Measurements from ENCODE around the gene BTBD8.
"Not testable (repeated sequence)": the region's sequence is repeated elsewhere in the genome, so short reads cannot be mapped to it uniquely, and the experiment has no call there.

BTBD8 gene

GRCh38 chr1:92080128-92080985, at the start of gene BTBD8:
TSS of gene BTBD8 (plus strand) at chr1:92080345. CDS start at chr1:92080572, 227 bp downstream.
- DNase-seq: peak; percentile 83

DNA sequence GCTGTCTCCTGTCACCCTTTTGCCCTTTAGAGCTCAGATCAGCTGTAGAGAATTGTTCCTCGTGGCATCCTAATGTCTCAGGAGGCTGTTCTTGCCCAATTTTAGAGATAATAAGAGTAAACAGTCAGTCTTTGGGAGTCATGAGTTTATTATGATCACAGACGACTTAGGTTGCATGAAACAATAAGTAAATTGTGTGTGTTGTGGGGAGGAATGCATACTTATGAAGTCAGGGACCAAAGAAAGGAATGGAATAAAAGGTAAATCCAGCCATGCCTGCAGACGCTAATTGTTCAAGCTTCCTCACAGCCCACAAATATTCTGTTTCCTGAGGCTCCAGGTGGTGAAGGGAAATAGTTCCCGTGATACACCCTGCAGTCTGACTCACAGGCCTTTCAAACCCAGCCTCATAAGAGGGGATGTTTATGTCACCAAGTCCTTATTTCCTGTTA, 49.5 kb upstream of the BTBD8 start:
- no peak for DNase-seq

GRCh38 chr1:92031281-92032110, 48.6 kb upstream of the BTBD8 start:
- DNase-seq: no peak

DNA sequence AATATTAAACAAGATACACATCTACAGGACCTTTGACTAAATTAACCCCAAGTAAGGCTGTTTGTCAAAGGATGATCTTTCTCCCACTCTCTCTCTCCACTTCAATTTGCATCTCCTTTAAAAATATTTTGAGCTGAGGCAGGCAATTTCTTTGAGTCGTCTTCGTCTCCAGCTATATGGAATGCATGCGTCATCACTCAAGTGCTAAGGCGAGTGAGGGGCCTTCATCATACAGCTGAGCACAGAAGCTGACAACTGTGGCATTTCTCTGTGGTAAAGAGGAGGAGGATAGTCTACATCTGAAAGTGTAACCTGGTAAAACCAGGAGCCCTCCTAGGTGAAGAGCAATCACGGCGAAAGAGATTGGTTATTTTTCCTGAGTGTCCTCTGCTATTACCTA, 42.7 kb upstream of the BTBD8 start:
- no peak for DNase-seq

GRCh38 chr1:92038695-92039346, 41.3 kb upstream of the BTBD8 start:
- DNase-seq: no peak

GRCh38 chr1:92040971-92041370, 39.2 kb upstream of the BTBD8 start:
- no peak for DNase-seq

- DNase-seq: no peak
Observed at GRCh38 chr1:92043621-92044020, 36.5 kb upstream of the BTBD8 start.

- DNase-seq: no peak
Observed at GRCh38 chr1:92045766-92046495, 34.2 kb upstream of the BTBD8 start.

DNA sequence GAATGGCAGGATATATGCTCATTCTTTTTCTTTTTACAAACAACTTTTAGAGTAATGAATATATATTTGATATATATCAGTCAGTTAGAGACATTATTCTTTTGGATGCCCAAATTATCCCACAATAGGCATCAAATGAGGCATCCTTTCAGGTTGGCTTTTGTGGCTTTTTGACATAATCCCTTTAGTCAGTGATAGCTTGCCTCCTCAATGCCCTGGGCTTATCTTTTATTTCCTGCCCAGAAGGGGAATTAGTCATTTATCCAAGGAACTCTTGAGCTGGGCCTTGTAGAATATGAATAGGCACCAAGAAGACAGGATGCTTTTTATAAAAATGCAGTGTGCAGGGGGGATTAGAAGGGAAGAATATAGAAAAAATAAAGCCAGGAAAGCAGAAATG, 28.2 kb upstream of the BTBD8 start:
- no peak for DNase-seq

GRCh38 chr1:92065042-92065441, 15.1 kb upstream of the BTBD8 start:
- DNase-seq: no peak

DNA sequence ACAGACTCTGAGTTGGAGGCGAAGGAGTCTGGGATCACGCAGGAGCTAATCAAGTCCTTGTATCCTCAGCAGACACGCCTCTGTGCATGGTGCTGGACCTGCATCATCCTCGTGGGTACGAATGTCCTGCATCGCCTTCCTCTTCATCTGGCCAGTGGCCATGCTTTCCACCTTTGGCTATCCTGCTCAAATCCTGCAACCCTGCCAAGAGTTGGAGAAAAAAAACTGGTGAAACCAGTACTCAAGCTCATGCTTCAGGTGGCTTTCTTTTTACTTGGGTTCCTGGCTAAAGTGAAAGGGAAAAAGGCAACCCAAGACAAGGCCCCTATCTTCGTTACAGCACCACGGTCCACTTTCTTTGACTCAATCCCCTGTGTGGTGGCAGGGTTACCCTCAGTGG, 13.8 kb upstream of the BTBD8 start:
- no peak for DNase-seq

GRCh38 chr1:92070892-92071291, 9.3 kb upstream of the BTBD8 start:
- DNase-seq: no peak

- DNase-seq: not testable (repeated sequence)
Observed at GRCh38 chr1:92074446-92074845, 5.7 kb upstream of the BTBD8 start.

- no peak for DNase-seq
Observed at GRCh38 chr1:92075311-92075710, 4.8 kb upstream of the BTBD8 start, which contains the start of gene SETSIP. TSS of gene SETSIP (minus strand) at chr1:92075411. CDS start at chr1:92075411, 0 bp downstream.

GRCh38 chr1:92076363-92076762, 3.8 kb upstream of the BTBD8 start:
- no peak for DNase-seq

- not testable (repeated sequence) for DNase-seq
Observed at GRCh38 chr1:92078077-92078476, 2.1 kb upstream of the BTBD8 start.

DNA sequence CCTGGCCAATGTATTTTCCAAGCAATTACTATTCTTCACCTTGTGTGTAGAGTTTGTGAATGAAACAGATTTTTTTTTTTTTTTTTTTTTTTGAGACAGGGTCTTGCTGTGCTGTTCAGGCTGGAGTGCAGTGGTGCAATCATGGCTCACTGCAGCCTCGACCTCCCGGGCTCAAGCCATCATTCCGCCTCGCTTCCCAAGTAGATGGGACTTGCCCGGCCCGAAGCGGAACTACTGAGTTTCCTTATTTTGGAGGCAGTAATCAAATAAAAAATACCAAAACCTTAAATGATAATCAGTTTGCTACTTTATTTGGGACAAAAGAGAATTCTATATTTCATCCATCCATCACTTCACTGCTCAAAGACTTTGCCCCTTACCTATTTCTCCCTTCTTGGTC, 704 bp upstream of the BTBD8 start:
- DNase-seq: no peak

GRCh38 chr1:92081031-92081430, 886 bp downstream of the BTBD8 start:
- DNase-seq: no peak

DNA sequence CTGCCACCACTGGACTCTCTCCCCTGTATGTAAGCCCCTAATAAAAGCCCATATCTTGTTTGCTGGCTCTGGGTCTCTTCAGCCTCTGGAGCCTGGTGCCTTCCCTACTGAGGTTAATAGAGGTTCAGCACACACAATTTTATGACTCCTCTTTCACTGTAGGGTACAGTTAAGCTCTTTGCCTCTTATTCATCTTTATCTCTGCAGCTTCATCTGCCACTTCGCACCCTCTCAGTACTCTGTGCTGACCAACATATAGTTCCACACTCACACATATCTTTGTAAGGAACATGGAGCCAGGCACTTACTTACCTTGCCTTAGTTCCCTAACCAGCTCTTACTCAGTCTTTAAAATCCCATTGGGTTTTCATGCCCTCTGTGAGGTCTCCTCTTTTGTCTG, 4.5 kb downstream of the BTBD8 start:
- no peak for DNase-seq

- no peak for DNase-seq
Observed at GRCh38 chr1:92085727-92086126, 5.6 kb downstream of the BTBD8 start.

DNA sequence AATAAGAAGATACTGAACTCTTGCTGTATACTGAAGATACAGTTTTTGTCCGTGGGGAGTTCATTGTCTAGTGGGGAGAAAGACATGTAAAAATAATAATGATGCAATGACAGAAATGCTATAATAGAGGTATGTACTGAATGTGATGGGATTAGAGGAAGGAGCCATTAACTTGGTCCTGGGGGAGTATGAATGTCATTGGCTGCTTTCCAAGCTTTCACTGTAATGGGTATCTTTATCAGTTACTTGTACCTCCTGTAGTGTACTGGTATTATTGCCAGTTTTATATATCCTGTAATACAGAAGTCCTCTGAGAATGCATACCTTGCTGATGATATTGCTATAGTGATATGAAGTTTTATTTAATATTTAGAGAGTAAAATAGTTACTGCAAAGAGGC, 7.4 kb downstream of the BTBD8 start:
- no peak for DNase-seq

GRCh38 chr1:92091625-92092024, 11.5 kb downstream of the BTBD8 start:
- no peak for DNase-seq

GRCh38 chr1:92094090-92094489, 13.9 kb downstream of the BTBD8 start:
- no peak for DNase-seq

Measured in CD4-positive, alpha-beta T cell treated with Interleukin-4 for 4 hours (primary cell).